ENCODE data around the gene SENP2.
"Not testable (repeated sequence)": the region's sequence is repeated elsewhere in the genome, so short reads cannot be mapped to it uniquely, and the experiment has no call there.

The SENP2 gene

GRCh38 chr3:185645191-185645590, 59.1 kb downstream of the SENP2 start:
- not testable (repeated sequence) for H3K9ac ChIP-seq (ENCODE audit: low read depth in 1 of 2, low read length in 2 of 2); H3K27ac ChIP-seq (ENCODE audit: low read depth in 2 of 2, low read length in 2 of 2); H3K9me3 ChIP-seq (ENCODE audit: control insufficient read depth in 2 of 2, low read length in 2 of 2); H3K4me3 ChIP-seq (ENCODE audit: low read length in 2 of 2); H3K4me1 ChIP-seq (ENCODE audit: control insufficient read depth in 2 of 2, insufficient read depth in 2 of 2, low read length in 2 of 2); H3K27me3 ChIP-seq (ENCODE audit: control insufficient read depth in 2 of 2, insufficient read depth in 2 of 2, low read length in 2 of 2)
- H3K36me3 ChIP-seq (ENCODE audit: control insufficient read depth in 2 of 2, insufficient read depth in 2 of 2, low read length in 2 of 2), result peaks cover 12 to 16% of the 10 kb centered on the region in 2 donors

GRCh38 chr3:185645596-185646381, 59.7 kb downstream of the SENP2 start:
- Histone ChIP-seq H3K27me3 (ENCODE audit: control insufficient read depth in 2 of 2, insufficient read depth in 2 of 2, low read length in 2 of 2) (no peaks in the 10 kb centered on the region), H3K9me3 (ENCODE audit: control insufficient read depth in 2 of 2, low read length in 2 of 2) (no peaks in the 10 kb centered on the region), H3K9ac (ENCODE audit: low read depth in 1 of 2, low read length in 2 of 2) (no peak overlapping the region), H3K36me3 (ENCODE audit: control insufficient read depth in 2 of 2, insufficient read depth in 2 of 2, low read length in 2 of 2) (peaks cover 12 to 16% of the 10 kb centered on the region in 2 donors), H3K27ac (ENCODE audit: low read depth in 2 of 2, low read length in 2 of 2) (no peak overlapping the region), H3K4me1 (ENCODE audit: control insufficient read depth in 2 of 2, insufficient read depth in 2 of 2, low read length in 2 of 2) (no peaks in the 10 kb centered on the region), H3K4me3 (ENCODE audit: low read length in 2 of 2) (no peak overlapping the region)

- Histone ChIP-seq H3K4me3 (ENCODE audit: low read length in 2 of 2) (no peak overlapping the region), H3K27ac (ENCODE audit: low read depth in 2 of 2, low read length in 2 of 2) (no peak overlapping the region), H3K9me3 (ENCODE audit: control insufficient read depth in 2 of 2, low read length in 2 of 2) (no peaks in the 10 kb centered on the region), H3K4me1 (ENCODE audit: control insufficient read depth in 2 of 2, insufficient read depth in 2 of 2, low read length in 2 of 2) (no peaks in the 10 kb centered on the region), H3K27me3 (ENCODE audit: control insufficient read depth in 2 of 2, insufficient read depth in 2 of 2, low read length in 2 of 2) (no peaks in the 10 kb centered on the region), H3K9ac (ENCODE audit: low read depth in 1 of 2, low read length in 2 of 2) (no peak overlapping the region), H3K36me3 (ENCODE audit: control insufficient read depth in 2 of 2, insufficient read depth in 2 of 2, low read length in 2 of 2) (peaks cover 12 to 16% of the 10 kb centered on the region in 2 donors)
Measured at GRCh38 chr3:185646382-185647133, 60.5 kb downstream of the SENP2 start.

- no peaks in the 10 kb centered on the region for H3K27me3 ChIP-seq (ENCODE audit: control insufficient read depth in 2 of 2, insufficient read depth in 2 of 2, low read length in 2 of 2)
- no peak overlapping the region for H3K27ac ChIP-seq (ENCODE audit: low read depth in 2 of 2, low read length in 2 of 2)
Measured at GRCh38 chr3:185647134-185647879, 61.2 kb downstream of the SENP2 start.

GRCh38 chr3:185647880-185648210, 61.8 kb downstream of the SENP2 start:
- no peak overlapping the region for H3K4me3 ChIP-seq (ENCODE audit: low read length in 2 of 2)
- no peaks in the 10 kb centered on the region for H3K9me3 ChIP-seq (ENCODE audit: control insufficient read depth in 2 of 2, low read length in 2 of 2)
- no peaks in the 10 kb centered on the region for H3K4me1 ChIP-seq (ENCODE audit: control insufficient read depth in 2 of 2, insufficient read depth in 2 of 2, low read length in 2 of 2)
- no peaks in the 10 kb centered on the region for H3K27me3 ChIP-seq (ENCODE audit: control insufficient read depth in 2 of 2, insufficient read depth in 2 of 2, low read length in 2 of 2)
- H3K9ac ChIP-seq (ENCODE audit: low read depth in 1 of 2, low read length in 2 of 2), result no peak overlapping the region
- no peak overlapping the region for H3K27ac ChIP-seq (ENCODE audit: low read depth in 2 of 2, low read length in 2 of 2)
- H3K36me3 ChIP-seq (ENCODE audit: control insufficient read depth in 2 of 2, insufficient read depth in 2 of 2, low read length in 2 of 2), result peaks cover 18 to 25% of the 10 kb centered on the region in 2 donors

More at GRCh38 chr3:185647134-185647879, 61.2 kb downstream of the SENP2 start:
- Histone ChIP-seq H3K4me1 (ENCODE audit: control insufficient read depth in 2 of 2, insufficient read depth in 2 of 2, low read length in 2 of 2) (no peaks in the 10 kb centered on the region), H3K36me3 (ENCODE audit: control insufficient read depth in 2 of 2, insufficient read depth in 2 of 2, low read length in 2 of 2) (peaks cover 16 to 22% of the 10 kb centered on the region in 2 donors), H3K9ac (ENCODE audit: low read depth in 1 of 2, low read length in 2 of 2) (no peak overlapping the region), H3K9me3 (ENCODE audit: control insufficient read depth in 2 of 2, low read length in 2 of 2) (no peaks in the 10 kb centered on the region), H3K4me3 (ENCODE audit: low read length in 2 of 2) (no peak overlapping the region)

GRCh38 chr3:185648396-185648795, 62.3 kb downstream of the SENP2 start:
- Histone ChIP-seq H3K27ac (ENCODE audit: low read depth in 2 of 2, low read length in 2 of 2) (no peak overlapping the region), H3K4me1 (ENCODE audit: control insufficient read depth in 2 of 2, insufficient read depth in 2 of 2, low read length in 2 of 2) (no peaks in the 10 kb centered on the region), H3K9ac (ENCODE audit: low read depth in 1 of 2, low read length in 2 of 2) (no peak overlapping the region), H3K27me3 (ENCODE audit: control insufficient read depth in 2 of 2, insufficient read depth in 2 of 2, low read length in 2 of 2) (no peaks in the 10 kb centered on the region), H3K36me3 (ENCODE audit: control insufficient read depth in 2 of 2, insufficient read depth in 2 of 2, low read length in 2 of 2) (peaks cover 18 to 25% of the 10 kb centered on the region in 2 donors), H3K9me3 (ENCODE audit: control insufficient read depth in 2 of 2, low read length in 2 of 2) (no peaks in the 10 kb centered on the region), H3K4me3 (ENCODE audit: low read length in 2 of 2) (no peak overlapping the region)

- peaks cover 20 to 30% of the 10 kb centered on the region in 2 donors for H3K36me3 ChIP-seq (ENCODE audit: control insufficient read depth in 2 of 2, insufficient read depth in 2 of 2, low read length in 2 of 2)
- no peak overlapping the region for H3K27ac ChIP-seq (ENCODE audit: low read depth in 2 of 2, low read length in 2 of 2)
- no peak overlapping the region for H3K9ac ChIP-seq (ENCODE audit: low read depth in 1 of 2, low read length in 2 of 2)
- H3K27me3 ChIP-seq (ENCODE audit: control insufficient read depth in 2 of 2, insufficient read depth in 2 of 2, low read length in 2 of 2), result no peaks in the 10 kb centered on the region
- no peaks in the 10 kb centered on the region for H3K9me3 ChIP-seq (ENCODE audit: control insufficient read depth in 2 of 2, low read length in 2 of 2)
- no peaks in the 10 kb centered on the region for H3K4me1 ChIP-seq (ENCODE audit: control insufficient read depth in 2 of 2, insufficient read depth in 2 of 2, low read length in 2 of 2)
- no peak overlapping the region for H3K4me3 ChIP-seq (ENCODE audit: low read length in 2 of 2)
Measured at GRCh38 chr3:185649414-185649813, 63.3 kb downstream of the SENP2 start.

- no peaks in the 10 kb centered on the region for H3K9me3 ChIP-seq (ENCODE audit: control insufficient read depth in 2 of 2, low read length in 2 of 2)
- no peaks in the 10 kb centered on the region for H3K27me3 ChIP-seq (ENCODE audit: control insufficient read depth in 2 of 2, insufficient read depth in 2 of 2, low read length in 2 of 2)
- H3K4me3 ChIP-seq (ENCODE audit: low read length in 2 of 2), result no peak overlapping the region
- no peak overlapping the region for H3K27ac ChIP-seq (ENCODE audit: low read depth in 2 of 2, low read length in 2 of 2)
- H3K9ac ChIP-seq (ENCODE audit: low read depth in 1 of 2, low read length in 2 of 2), result no peak overlapping the region
- peaks cover 18 to 36% of the 10 kb centered on the region in 2 donors for H3K36me3 ChIP-seq (ENCODE audit: control insufficient read depth in 2 of 2, insufficient read depth in 2 of 2, low read length in 2 of 2)
- H3K4me1 ChIP-seq (ENCODE audit: control insufficient read depth in 2 of 2, insufficient read depth in 2 of 2, low read length in 2 of 2), result no peaks in the 10 kb centered on the region
Measured at GRCh38 chr3:185651971-185652370, 65.9 kb downstream of the SENP2 start.

GRCh38 chr3:185653949-185654757, 68.1 kb downstream of the SENP2 start:
- no peaks in the 10 kb centered on the region for H3K9me3 ChIP-seq (ENCODE audit: control insufficient read depth in 2 of 2, low read length in 2 of 2)
- no peak overlapping the region for H3K4me3 ChIP-seq (ENCODE audit: low read length in 2 of 2)
- no peak overlapping the region for H3K27ac ChIP-seq (ENCODE audit: low read depth in 2 of 2, low read length in 2 of 2)
- H3K4me1 ChIP-seq (ENCODE audit: control insufficient read depth in 2 of 2, insufficient read depth in 2 of 2, low read length in 2 of 2), result no peaks in the 10 kb centered on the region
- no peaks in the 10 kb centered on the region for H3K27me3 ChIP-seq (ENCODE audit: control insufficient read depth in 2 of 2, insufficient read depth in 2 of 2, low read length in 2 of 2)
- no peak overlapping the region for H3K9ac ChIP-seq (ENCODE audit: low read depth in 1 of 2, low read length in 2 of 2)
- H3K36me3 ChIP-seq (ENCODE audit: control insufficient read depth in 2 of 2, insufficient read depth in 2 of 2, low read length in 2 of 2), result peaks cover 21 to 43% of the 10 kb centered on the region in 2 donors

Measured in mucosa of rectum (tissue), 2 donors.